NT2/D1 (cell line): ENCODE measurements around the gene RNF121.

ENCODE experiments used
- SUZ12 ChIP-seq: IDR thresholded peaks from 2 replicates; pipeline ENCODE4 v1.6.1; 2011; ENCODE audit not compliant: insufficient read length, insufficient read depth; ENCODE audit errors: extremely low read depth
- YY1 ChIP-seq: IDR thresholded peaks from 2 replicates; pipeline ENCODE4 v1.6.1; 2011; ENCODE audit not compliant: insufficient read length, insufficient read depth

DNA sequence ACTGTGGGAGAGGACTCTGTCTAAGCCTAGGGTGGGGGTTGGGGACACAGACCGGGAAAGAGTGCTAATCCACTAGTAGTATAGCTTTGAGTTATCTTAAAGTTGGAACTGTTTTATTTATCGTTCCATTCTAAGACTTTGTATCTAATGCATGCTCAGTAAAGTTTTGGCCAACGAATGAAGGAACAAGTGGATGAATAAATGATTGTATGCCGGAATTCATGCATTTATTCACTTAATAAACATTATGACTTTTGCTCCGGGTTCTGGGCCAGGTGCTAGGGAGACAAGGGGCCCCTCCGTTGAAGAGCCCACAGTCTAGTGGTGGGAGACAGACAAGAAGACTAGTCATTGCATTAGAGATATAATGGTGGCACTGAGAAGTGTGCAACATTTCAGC, 645 bp downstream of the RNF121 start:
- no peak for TF ChIP-seq YY1
- TF ChIP-seq SUZ12 = no peak
